ENCODE measurements around the gene KRT8.

KRT8 gene

GRCh38 chr12:52925717-52926595, 21.1 kb upstream of the KRT8 start:
- H3K9me3 ChIP-seq: no peaks in the 10 kb centered on the region
- H3K9ac ChIP-seq: no peak overlapping the region
- no peak overlapping the region for H3K4me2 ChIP-seq
- no peak overlapping the region for H3K4me3 ChIP-seq
- H3K27ac ChIP-seq: no peak overlapping the region
- TF ChIP-seq Cebpa-rat (IDR thresholded peaks at IDR 0.05): no peak
- H4K20me1 ChIP-seq: no peaks in the 10 kb centered on the region
- peaks cover 7% of the 10 kb centered on the region for H3K4me1 ChIP-seq
- H3K36me3 ChIP-seq: no peaks in the 10 kb centered on the region
- H3K27me3 ChIP-seq: no peaks in the 10 kb centered on the region

GRCh38 chr12:52924764-52925716, 20.2 kb upstream of the KRT8 start:
- Histone ChIP-seq H3K9ac (no peak overlapping the region), H3K4me1 (peaks cover 7% of the 10 kb centered on the region), H3K4me3 (no peak overlapping the region), H3K36me3 (no peaks in the 10 kb centered on the region), H3K9me3 (no peaks in the 10 kb centered on the region), H3K27ac (no peak overlapping the region), H4K20me1 (no peaks in the 10 kb centered on the region), H3K27me3 (no peaks in the 10 kb centered on the region), H3K4me2 (no peak overlapping the region)
- TF ChIP-seq Cebpa-rat (IDR thresholded peaks at IDR 0.05): no peak

- H3K27me3 ChIP-seq: no peaks in the 10 kb centered on the region
- no peaks in the 10 kb centered on the region for H4K20me1 ChIP-seq
- no peak for TF ChIP-seq Cebpa-rat (IDR thresholded peaks at IDR 0.05)
- H3K4me2 ChIP-seq: no peak overlapping the region
- H3K9ac ChIP-seq: no peak overlapping the region
- no peaks in the 10 kb centered on the region for H3K9me3 ChIP-seq
- H3K36me3 ChIP-seq: no peaks in the 10 kb centered on the region
- no peak overlapping the region for H3K27ac ChIP-seq
- H3K4me1 ChIP-seq: no peaks in the 10 kb centered on the region
- no peak overlapping the region for H3K4me3 ChIP-seq
These were observed 16.8 kb upstream of the KRT8 start for GRCh38 chr12:52921488-52922165.

- Histone ChIP-seq H3K27me3 (no peaks in the 10 kb centered on the region), H3K4me2 (no peak overlapping the region), H3K9ac (no peak overlapping the region), H3K36me3 (no peaks in the 10 kb centered on the region), H4K20me1 (no peaks in the 10 kb centered on the region), H3K4me1 (no peaks in the 10 kb centered on the region), H3K4me3 (no peak overlapping the region), H3K9me3 (no peaks in the 10 kb centered on the region), H3K27ac (no peak overlapping the region)
- TF ChIP-seq Cebpa-rat (IDR thresholded peaks at IDR 0.05): no peak
These were observed 16.1 kb upstream of the KRT8 start for GRCh38 chr12:52920937-52921336.

- H4K20me1 ChIP-seq: no peaks in the 10 kb centered on the region
- no peaks in the 10 kb centered on the region for H3K27me3 ChIP-seq
- H3K27ac ChIP-seq: no peak overlapping the region
- no peak overlapping the region for H3K4me2 ChIP-seq
- TF ChIP-seq Cebpa-rat (IDR thresholded peaks at IDR 0.05): no peak
- no peak overlapping the region for H3K9ac ChIP-seq
- no peaks in the 10 kb centered on the region for H3K36me3 ChIP-seq
- H3K4me1 ChIP-seq: no peaks in the 10 kb centered on the region
- no peak overlapping the region for H3K4me3 ChIP-seq
- H3K9me3 ChIP-seq: no peaks in the 10 kb centered on the region
These were observed 13.9 kb upstream of the KRT8 start for GRCh38 chr12:52918784-52919183.

GRCh38 chr12:52918351-52918750, 13.5 kb upstream of the KRT8 start:
- no peaks in the 10 kb centered on the region for H3K27me3 ChIP-seq
- no peak overlapping the region for H3K27ac ChIP-seq
- no peak for TF ChIP-seq Cebpa-rat (IDR thresholded peaks at IDR 0.05)
- no peaks in the 10 kb centered on the region for H4K20me1 ChIP-seq
- H3K4me1 ChIP-seq: no peaks in the 10 kb centered on the region
- no peaks in the 10 kb centered on the region for H3K36me3 ChIP-seq
- H3K4me2 ChIP-seq: no peak overlapping the region
- H3K4me3 ChIP-seq: no peak overlapping the region
- H3K9me3 ChIP-seq: no peaks in the 10 kb centered on the region
- no peak overlapping the region for H3K9ac ChIP-seq

- H3K9ac ChIP-seq: no peak overlapping the region
- H3K36me3 ChIP-seq: no peaks in the 10 kb centered on the region
- no peaks in the 10 kb centered on the region for H3K27me3 ChIP-seq
- H3K4me1 ChIP-seq: no peaks in the 10 kb centered on the region
- no peaks in the 10 kb centered on the region for H4K20me1 ChIP-seq
- no peak for TF ChIP-seq Cebpa-rat (IDR thresholded peaks at IDR 0.05)
- H3K4me2 ChIP-seq: no peak overlapping the region
- H3K4me3 ChIP-seq: no peak overlapping the region
- H3K27ac ChIP-seq: no peak overlapping the region
- H3K9me3 ChIP-seq: no peaks in the 10 kb centered on the region
These were observed 12.9 kb upstream of the KRT8 start for GRCh38 chr12:52917800-52918199.

GRCh38 chr12:52916216-52916615, 11.3 kb upstream of the KRT8 start:
- Histone ChIP-seq H3K27me3 (no peaks in the 10 kb centered on the region), H3K27ac (no peak overlapping the region), H4K20me1 (no peaks in the 10 kb centered on the region), H3K4me2 (no peak overlapping the region), H3K4me1 (no peaks in the 10 kb centered on the region), H3K9me3 (no peaks in the 10 kb centered on the region), H3K9ac (no peak overlapping the region), H3K36me3 (no peaks in the 10 kb centered on the region), H3K4me3 (no peak overlapping the region)
- no peak for TF ChIP-seq Cebpa-rat (IDR thresholded peaks at IDR 0.05)

GRCh38 chr12:52915637-52916036, 10.8 kb upstream of the KRT8 start:
- no peaks in the 10 kb centered on the region for H4K20me1 ChIP-seq
- no peak overlapping the region for H3K4me3 ChIP-seq
- no peak for TF ChIP-seq Cebpa-rat (IDR thresholded peaks at IDR 0.05)
- H3K27ac ChIP-seq: no peak overlapping the region
- H3K4me1 ChIP-seq: peaks cover 3% of the 10 kb centered on the region
- no peaks in the 10 kb centered on the region for H3K27me3 ChIP-seq
- no peaks in the 10 kb centered on the region for H3K36me3 ChIP-seq
- H3K9me3 ChIP-seq: no peaks in the 10 kb centered on the region
- no peak overlapping the region for H3K4me2 ChIP-seq
- no peak overlapping the region for H3K9ac ChIP-seq

All from BLaER1 (cell line).